H9 (cell line): ENCODE measurements around the gene NNT. TPM values are rescaled to one million over a fixed set of nuclear protein-coding genes. Genes with fewer than 3 reads are reported as not detected.

Experiments
- DNase-seq: peaks from one replicate; pipeline ENCODE4 v3.0.0-alpha.2; 2017
- H2AFZ ChIP-seq: one replicate; pipeline ENCODE4 v1.6.1; 2013; ENCODE audit warnings: mild to moderate bottlenecking, low read length, control low read depth, moderate library complexity
- H2AK5ac ChIP-seq: 2 replicates; pipeline ENCODE4 v1.6.1; 2013; ENCODE audit warnings: low read length, control low read depth, mixed read lengths; ENCODE audit not compliant: insufficient read length
- H2BK120ac ChIP-seq: one replicate; pipeline ENCODE4 v1.6.1; 2013; ENCODE audit warnings: low read depth, mild to moderate bottlenecking, low read length, control low read depth, inconsistent platforms; ENCODE audit not compliant: poor library complexity, severe bottlenecking
- H2BK12ac ChIP-seq: 2 replicates; pipeline ENCODE4 v1.6.1; 2013; ENCODE audit warnings: low read length, control low read depth, mixed read lengths, low read depth; ENCODE audit not compliant: insufficient read length
- H2BK15ac ChIP-seq: 2 replicates; pipeline ENCODE4 v1.6.1; 2013; ENCODE audit warnings: low read depth, low read length, control low read depth
- H2BK20ac ChIP-seq: one replicate; pipeline ENCODE4 v1.6.1; 2013; ENCODE audit warnings: low read depth, mild to moderate bottlenecking, low read length, control low read depth, inconsistent platforms; ENCODE audit not compliant: poor library complexity, severe bottlenecking
- H2BK5ac ChIP-seq: 2 replicates; pipeline ENCODE4 v1.6.1; 2013; ENCODE audit warnings: low read length, control low read depth, mixed read lengths; ENCODE audit not compliant: insufficient read length
- H3K14ac ChIP-seq: 2 replicates; pipeline ENCODE4 v1.6.1; 2013; ENCODE audit warnings: low read length, control low read depth; ENCODE audit not compliant: insufficient read depth
- H3K18ac ChIP-seq: 2 replicates; pipeline ENCODE4 v1.6.1; 2013; ENCODE audit warnings: low read depth, mild to moderate bottlenecking, mixed read lengths, low read length, control low read depth; ENCODE audit not compliant: insufficient read length
- H3K23ac ChIP-seq: 2 replicates; pipeline ENCODE4 v1.6.1; 2013; ENCODE audit warnings: low read length, control low read depth, mixed read lengths, low read depth; ENCODE audit not compliant: insufficient read length
- H3K23me2 ChIP-seq: 2 replicates; pipeline ENCODE4 v1.6.1; 2013; ENCODE audit warnings: low read depth, mild to moderate bottlenecking, mixed read lengths, low read length, control low read depth; ENCODE audit not compliant: insufficient read length, poor library complexity, severe bottlenecking
- H3K27ac ChIP-seq: 2 replicates; pipeline ENCODE4 v1.5.1; 2013; ENCODE audit warnings: low read length, control low read depth, mixed read lengths, low read depth; ENCODE audit not compliant: insufficient read length
- H3K27me3 ChIP-seq: 2 replicates; pipeline ENCODE4 v1.6.1; 2013; ENCODE audit warnings: low read length, control low read depth, inconsistent platforms; ENCODE audit not compliant: insufficient read depth
- H3K4ac ChIP-seq: 2 replicates; pipeline ENCODE4 v1.6.1; 2013; ENCODE audit warnings: low read depth, mild to moderate bottlenecking, control low read depth, inconsistent platforms, low read length, moderate library complexity
- H3K4me1 ChIP-seq: 2 replicates; pipeline ENCODE4 v1.6.1; 2013; ENCODE audit warnings: low read length, control low read depth, inconsistent platforms; ENCODE audit not compliant: insufficient read depth
- H3K4me2 ChIP-seq: 2 replicates; pipeline ENCODE4 v1.6.1; 2013; ENCODE audit warnings: low read length, control low read depth, mixed read lengths; ENCODE audit not compliant: insufficient read length, insufficient read depth
- H3K56ac ChIP-seq: 2 replicates; pipeline ENCODE4 v1.6.1; 2013; ENCODE audit warnings: low read depth, mild to moderate bottlenecking, mixed read lengths, low read length, control low read depth; ENCODE audit not compliant: insufficient read length
- H3K79me1 ChIP-seq: 2 replicates; pipeline ENCODE4 v1.6.1; 2013; ENCODE audit warnings: low read depth, mild to moderate bottlenecking, moderate library complexity, low read length, control low read depth, inconsistent platforms; ENCODE audit not compliant: insufficient read depth, poor library complexity, severe bottlenecking
- H3K79me2 ChIP-seq: 2 replicates; pipeline ENCODE4 v1.6.1; 2013; ENCODE audit warnings: low read length, control low read depth, inconsistent platforms; ENCODE audit not compliant: insufficient read depth
- H3K9ac ChIP-seq: 2 replicates; pipeline ENCODE4 v1.6.1; 2013; ENCODE audit warnings: low read length, control low read depth, mixed read lengths; ENCODE audit not compliant: insufficient read length; ENCODE audit errors: extremely low read depth
- H3K9me3 ChIP-seq: one replicate; pipeline ENCODE4 v1.6.1; 2013; ENCODE audit warnings: low read depth, low read length, inconsistent platforms; ENCODE audit not compliant: control insufficient read depth
- H3T11ph ChIP-seq: one replicate; pipeline ENCODE4 v1.6.1; 2013; ENCODE audit warnings: mild to moderate bottlenecking, low read length, control low read depth, inconsistent platforms
- H4K20me1 ChIP-seq: one replicate; pipeline ENCODE4 v1.6.1; 2013; ENCODE audit not compliant: control insufficient read depth, insufficient read length, insufficient read depth
- H4K5ac ChIP-seq: 2 replicates; pipeline ENCODE4 v1.6.1; 2013; ENCODE audit warnings: low read depth, mild to moderate bottlenecking, mixed read lengths, low read length, control low read depth; ENCODE audit not compliant: insufficient read length
- H4K8ac ChIP-seq: replicated peaks from 2 replicates; pipeline ENCODE4 v1.6.1; 2013; ENCODE audit warnings: low read length, control low read depth, mixed read lengths, low read depth; ENCODE audit not compliant: insufficient read length
- H4K91ac ChIP-seq: 2 replicates; pipeline ENCODE4 v1.6.1; 2013; ENCODE audit warnings: low read depth, mild to moderate bottlenecking, moderate library complexity, mixed read lengths, low read length, control low read depth; ENCODE audit not compliant: insufficient read length
- H3K27ac Mint-ChIP-seq, 3 experiments: 2 replicates in 2 of 3; 3 replicates in 1 of 3; pipeline ENCODE4 v1.8.0; 2020 to 2021; ENCODE audit warnings: mixed read lengths in 3 of 3, mild to moderate bottlenecking in 1 of 3, moderate library complexity in 1 of 3
- H3K27me3 Mint-ChIP-seq: 2 replicates; pipeline ENCODE4 v1.8.0; 2021; ENCODE audit warnings: low read depth, mild to moderate bottlenecking, moderate library complexity, mixed read lengths
- H3K36me3 Mint-ChIP-seq, 3 experiments: 2 replicates in 2 of 3; 3 replicates in 1 of 3; pipeline ENCODE4 v1.8.0; 2020 to 2021; ENCODE audit warnings: low read depth in 3 of 3, mixed read lengths in 3 of 3; ENCODE audit not compliant: insufficient read depth in 1 of 3
- H3K4me1 Mint-ChIP-seq, 2 experiments: 2 replicates each; pipeline ENCODE4 v1.8.0; 2020; ENCODE audit warnings: mixed read lengths in 2 of 2
- H3K4me3 Mint-ChIP-seq, 2 experiments: 2 replicates in 1 of 2; 3 replicates in 1 of 2; pipeline ENCODE4 v1.8.0; 2020 to 2021; ENCODE audit warnings: mild to moderate bottlenecking in 2 of 2, mixed read lengths in 2 of 2, moderate library complexity in 1 of 2
- H3K9me3 Mint-ChIP-seq, 2 experiments: 2 replicates in 1 of 2; 3 replicates in 1 of 2; pipeline ENCODE4 v1.8.0; 2020; ENCODE audit warnings: mild to moderate bottlenecking in 2 of 2, mixed read lengths in 2 of 2, moderate library complexity in 1 of 2
- CTCF ChIP-seq: fragments of 200-600 bp; sonication (generic); conservative IDR thresholded peaks from 3 replicates; pipeline ENCODE4 v1.8.0; 2021; ENCODE audit warnings: antibody characterized with exemption, mild to moderate bottlenecking
- total RNA-seq: library from RNA; stranded (reverse); gene quantifications from 2 replicates; pipeline ENCODE4 v1.2.1, GENCODE V29; 2021

NNT gene
- total RNA-seq, 1 experiment from 2014 or later: 27.6 TPM

GRCh38 chr5:43663916-43664315, 60.9 kb downstream of the NNT start:
- no peak overlapping the region for H3K27ac Mint-ChIP-seq
- Histone ChIP-seq H3K4ac (no peak overlapping the region), H2AFZ (no peak overlapping the region), H2AK5ac (no peak overlapping the region), H3K56ac (no peak overlapping the region), H3K9me3 (no peaks in the 10 kb centered on the region), H3K23me2 (no peaks in the 10 kb centered on the region), H4K91ac (no peak overlapping the region), H4K8ac (no peak overlapping the region), H3K79me1 (no peaks in the 10 kb centered on the region), H3K18ac (no peak overlapping the region), H3K9ac (no peak overlapping the region), H2BK15ac (no peak overlapping the region), H3K23ac (no peak overlapping the region), H3K27ac (no peak overlapping the region), H2BK120ac (no peak overlapping the region), H3K14ac (no peak overlapping the region), H3T11ph (no peak overlapping the region), H4K5ac (no peak overlapping the region), H2BK12ac (no peak overlapping the region), H3K4me2 (no peak overlapping the region), H3K27me3 (no peaks in the 10 kb centered on the region), H3K79me2 (no peaks in the 10 kb centered on the region), H2BK5ac (no peak overlapping the region), H3K4me1 (no peaks in the 10 kb centered on the region), H4K20me1 (no peaks in the 10 kb centered on the region), H2BK20ac (no peak overlapping the region)
- H3K9me3 Mint-ChIP-seq: peaks cover 19 to 23% of the 10 kb centered on the region in 2 experiments
- no peak for TF ChIP-seq CTCF
- DNase-seq: no peak
- peaks cover 21 to 36% (median 25%) of the 10 kb centered on the region in 3 experiments for H3K36me3 Mint-ChIP-seq
- no peak overlapping the region for H3K4me3 Mint-ChIP-seq
- no peaks in the 10 kb centered on the region for H3K4me1 Mint-ChIP-seq
- H3K27me3 Mint-ChIP-seq: no peaks in the 10 kb centered on the region; the same call in 1 of the 2 replicates
